ENCODE results near the gene OTUD4.
A peak's percentile ranks its signal among the peaks of the same experiment; 100 is the strongest.

Gene OTUD4

DNA sequence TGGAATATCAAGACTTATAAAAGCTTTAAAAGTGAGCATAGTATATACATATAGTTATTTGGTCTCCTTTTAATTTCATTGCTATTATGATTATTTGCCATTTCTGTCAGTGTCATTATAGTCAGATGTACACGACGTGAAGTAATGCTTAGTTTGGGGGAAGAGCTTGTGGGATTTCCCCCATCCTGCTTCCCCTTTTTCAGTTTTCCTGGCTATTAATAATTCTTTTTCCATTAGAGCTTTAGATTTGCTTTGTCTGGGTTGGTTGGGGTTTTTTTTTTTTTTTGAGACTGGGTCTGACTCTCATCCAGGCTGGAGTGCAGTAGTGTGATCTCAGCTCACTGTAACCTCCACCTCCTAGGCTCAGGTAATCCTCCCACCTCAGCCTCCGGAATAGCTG lies 76.9 kb downstream of the OTUD4 start:
- DNase-seq, result no peak

DNA sequence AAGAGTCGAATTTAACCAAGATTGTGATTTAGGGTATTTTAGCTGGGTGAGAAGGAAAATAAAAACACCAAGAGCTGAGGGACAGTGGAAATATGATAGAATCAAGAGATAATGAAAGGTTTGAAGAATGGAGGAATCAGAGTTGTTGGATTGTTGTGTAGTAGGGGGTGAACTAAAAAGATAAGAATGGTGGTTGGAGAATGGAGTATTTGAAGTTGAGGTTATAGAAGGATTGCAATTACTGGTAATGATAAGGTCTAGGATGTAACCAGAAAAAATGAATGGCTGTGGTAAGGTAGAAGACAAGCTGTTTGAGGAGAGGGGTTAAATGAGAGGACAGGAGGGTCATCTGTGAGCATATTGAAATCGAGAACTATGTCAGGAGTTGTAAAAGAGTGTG lies 77.8 kb downstream of the OTUD4 start:
- no peak for DNase-seq

DNA sequence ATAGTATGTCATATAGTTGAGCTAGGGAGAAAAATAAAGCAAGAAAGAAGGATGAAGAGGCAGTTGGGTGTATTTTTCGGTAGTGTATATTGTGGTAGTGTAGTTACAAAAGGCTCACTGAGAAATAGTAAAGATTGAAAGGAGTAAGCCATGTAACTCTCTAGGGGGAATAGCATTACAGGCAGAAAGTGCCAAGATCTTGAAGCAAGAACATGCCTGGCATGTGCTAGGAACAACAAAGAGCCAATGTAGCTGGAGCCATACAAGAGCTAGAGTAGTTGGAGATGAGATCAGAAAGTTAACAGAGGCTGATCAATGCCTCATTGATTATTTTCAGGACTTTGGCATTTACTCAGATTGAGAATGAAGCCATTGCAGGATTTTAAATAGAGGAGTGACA lies 79.3 kb downstream of the OTUD4 start:
- no peak for DNase-seq

DNA sequence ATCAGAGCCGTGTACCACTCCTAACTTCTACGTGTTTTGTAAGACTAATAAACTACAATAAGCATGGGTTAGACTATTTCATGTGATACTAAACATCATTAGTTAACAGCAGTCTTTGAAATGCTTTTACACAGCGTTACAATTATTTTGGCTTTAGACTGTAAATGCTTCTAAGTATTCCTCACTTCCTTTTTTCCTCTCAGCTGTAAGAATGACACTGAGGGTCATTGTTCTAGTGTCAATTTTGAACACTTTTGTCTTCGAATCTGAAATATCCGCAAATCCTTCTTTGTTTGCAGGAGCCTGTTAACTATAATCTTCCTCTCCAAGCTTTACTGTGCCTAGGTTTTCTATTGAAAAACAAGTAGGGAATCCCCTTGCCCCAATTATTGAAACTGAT lies 80.7 kb downstream of the OTUD4 start:
- no peak for DNase-seq

DNA sequence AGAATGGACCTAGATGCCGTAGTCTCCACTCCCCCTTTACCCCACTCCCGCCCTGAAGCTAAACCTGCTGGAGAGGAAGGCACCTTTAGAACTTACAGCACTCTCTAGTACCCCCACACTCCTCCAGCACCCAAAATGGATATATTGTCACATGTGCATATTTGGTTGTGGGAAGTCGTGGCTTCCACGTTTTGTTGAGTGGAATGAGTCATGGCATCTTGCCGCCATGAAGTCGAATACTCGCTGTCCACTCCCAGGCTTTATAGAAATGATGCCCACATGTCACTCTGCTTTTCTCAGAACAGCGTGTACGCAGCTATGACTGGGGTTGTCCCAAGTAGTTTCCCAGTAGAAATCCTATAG lies 81.7 kb downstream of the OTUD4 start:
- DNase-seq, result no peak

DNA sequence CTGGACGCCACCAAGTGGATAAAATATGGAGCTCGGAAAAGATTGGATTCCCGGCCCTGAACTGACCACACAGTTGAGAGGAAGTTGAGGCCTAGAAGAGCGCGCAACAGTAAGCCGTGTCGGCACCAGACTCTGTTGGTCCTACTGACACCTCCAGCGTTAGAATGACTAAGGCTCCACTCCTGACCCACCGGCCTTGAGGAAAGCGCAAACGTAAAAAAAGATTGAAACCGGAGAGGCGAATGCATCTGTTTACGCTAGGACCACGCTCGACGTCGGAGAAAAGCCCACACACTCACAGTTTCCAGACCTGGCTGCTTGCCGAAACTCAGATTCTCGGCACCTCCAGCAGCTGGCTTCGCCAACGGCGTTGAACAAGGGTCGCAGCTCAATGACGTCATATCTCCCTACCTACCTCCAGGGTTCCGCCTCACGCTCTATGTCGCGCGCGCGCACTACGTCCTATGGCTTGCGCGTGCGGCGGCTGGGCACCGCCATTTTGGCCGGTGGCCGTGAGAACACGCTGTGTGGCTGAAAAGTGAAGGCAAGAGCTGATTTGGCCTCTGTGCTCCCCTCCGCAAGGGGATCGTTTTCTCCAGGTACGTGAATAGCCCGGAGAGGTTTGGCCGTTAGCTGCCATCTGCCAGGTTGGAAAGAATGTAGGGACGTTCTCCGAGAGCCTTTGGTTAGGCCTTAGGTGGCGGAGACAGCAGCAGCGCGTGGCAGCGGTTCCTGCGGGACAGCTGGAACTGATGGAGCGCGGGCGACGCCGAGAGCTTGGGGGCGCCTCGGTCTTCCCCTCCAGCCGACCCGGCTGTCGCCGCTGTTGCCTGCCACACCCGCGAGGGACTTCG lies 82.3 kb downstream of the OTUD4 start, which contains the start of the genes ABCE1 and ANAPC10:
Gene ABCE1 (plus strand): TSS at position 491 of the 854 bp plus-strand sequence. CDS start 6,102 bp downstream, outside the sequence.
Gene ANAPC10 (minus strand): TSS at position 376 of the 854 bp plus-strand sequence. CDS start 2,097 bp downstream, outside the sequence.
- peak; percentile 84 for DNase-seq

DNA sequence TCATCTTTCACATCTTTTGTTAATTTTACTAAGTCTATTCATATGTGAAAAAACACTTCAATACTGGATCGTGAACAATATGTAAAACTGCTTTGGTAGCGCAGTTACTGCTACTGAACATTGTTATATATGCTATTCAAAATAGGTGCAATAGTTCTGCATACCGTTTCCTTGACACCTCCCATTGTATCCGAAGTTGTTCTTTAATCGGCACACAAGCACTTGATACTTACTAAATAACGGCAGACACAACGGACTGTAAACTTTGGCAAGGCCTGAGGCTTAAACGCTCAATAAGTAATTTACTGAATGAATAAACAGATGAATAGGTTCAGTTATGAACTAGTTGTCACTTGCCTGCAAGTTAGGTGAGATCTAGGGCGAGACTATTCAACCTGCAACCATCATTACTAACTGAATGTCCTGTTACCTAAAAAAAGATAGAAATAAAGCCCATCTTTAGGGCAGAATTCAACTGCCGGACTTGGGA lies 83.0 kb downstream of the OTUD4 start:
- no peak for DNase-seq

DNA sequence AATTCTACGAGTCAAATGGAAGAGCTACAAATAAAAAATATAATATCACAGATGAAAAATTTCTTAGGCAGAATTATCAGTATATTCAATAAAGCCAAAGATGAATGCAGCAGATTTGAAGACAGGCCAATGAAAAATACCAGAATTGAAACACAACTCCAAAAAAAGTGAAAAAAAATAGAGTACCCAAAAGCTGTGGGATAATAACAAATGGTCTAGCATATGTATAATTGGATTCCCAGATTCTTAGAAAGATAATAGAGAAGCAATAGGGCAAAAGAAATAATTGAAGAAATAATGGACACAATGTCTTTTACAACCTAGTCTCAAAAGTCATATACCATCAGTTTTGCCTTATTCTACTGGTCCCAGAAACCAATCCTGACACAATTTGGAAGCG lies 86.8 kb downstream of the OTUD4 start:
- no peak for DNase-seq

DNA sequence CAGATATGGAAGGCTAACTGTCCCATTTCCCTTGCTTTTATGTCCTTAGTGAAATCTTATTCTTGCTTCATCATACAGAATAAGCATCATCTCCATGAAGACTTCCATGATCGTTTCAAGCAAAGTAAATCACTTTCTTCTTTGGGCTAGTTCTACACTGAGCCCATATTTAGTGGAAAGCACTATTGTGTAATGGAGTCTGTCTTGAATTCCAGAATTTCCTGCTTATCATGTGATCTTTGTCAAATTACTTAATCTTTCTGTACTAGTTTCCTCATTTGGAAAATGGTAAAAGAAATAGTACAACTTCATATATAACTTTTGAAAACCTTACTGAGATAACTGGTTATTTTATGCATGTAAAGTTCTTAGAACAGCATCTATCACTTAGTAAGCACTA lies 90.0 kb downstream of the OTUD4 start:
- no peak for DNase-seq

DNA sequence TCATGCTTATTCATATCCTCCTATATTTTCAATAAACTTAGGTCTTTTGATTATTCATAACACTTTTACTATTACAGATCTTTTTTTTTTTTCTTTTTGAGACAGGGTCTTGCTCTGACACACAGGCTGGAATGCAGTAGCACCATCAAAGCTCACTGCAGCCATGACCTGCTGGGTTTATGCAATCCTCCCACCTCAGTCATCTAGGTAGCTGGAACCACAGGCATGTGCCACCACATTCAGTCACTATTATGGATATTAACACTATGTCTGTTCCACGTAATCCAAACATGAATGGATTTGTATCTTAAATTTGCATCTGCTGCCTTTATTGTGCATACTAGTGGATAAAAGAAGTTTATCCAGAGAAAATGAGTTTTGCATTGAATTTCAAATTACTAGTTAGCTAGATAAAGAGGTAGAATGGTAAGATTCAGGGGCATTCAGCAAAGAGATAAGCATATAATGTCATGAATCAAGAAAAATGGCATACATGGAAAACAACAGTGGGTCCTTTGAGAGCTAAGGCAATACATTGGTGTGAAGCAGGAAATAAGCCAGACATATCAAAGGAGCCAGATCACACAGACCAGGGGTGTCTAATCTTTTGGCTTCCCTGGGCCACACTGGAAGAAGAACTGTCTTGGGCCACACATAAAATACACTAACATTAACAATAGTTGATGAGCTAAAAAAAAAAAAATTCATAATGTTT lies 96.3 kb downstream of the OTUD4 start:
- no peak for DNase-seq
